Measurements from ENCODE around the gene ARL4D.
"Not testable (repeated sequence)": the region's sequence is repeated elsewhere in the genome, so short reads cannot be mapped to it uniquely, and the experiment has no call there.

ARL4D gene

DNA sequence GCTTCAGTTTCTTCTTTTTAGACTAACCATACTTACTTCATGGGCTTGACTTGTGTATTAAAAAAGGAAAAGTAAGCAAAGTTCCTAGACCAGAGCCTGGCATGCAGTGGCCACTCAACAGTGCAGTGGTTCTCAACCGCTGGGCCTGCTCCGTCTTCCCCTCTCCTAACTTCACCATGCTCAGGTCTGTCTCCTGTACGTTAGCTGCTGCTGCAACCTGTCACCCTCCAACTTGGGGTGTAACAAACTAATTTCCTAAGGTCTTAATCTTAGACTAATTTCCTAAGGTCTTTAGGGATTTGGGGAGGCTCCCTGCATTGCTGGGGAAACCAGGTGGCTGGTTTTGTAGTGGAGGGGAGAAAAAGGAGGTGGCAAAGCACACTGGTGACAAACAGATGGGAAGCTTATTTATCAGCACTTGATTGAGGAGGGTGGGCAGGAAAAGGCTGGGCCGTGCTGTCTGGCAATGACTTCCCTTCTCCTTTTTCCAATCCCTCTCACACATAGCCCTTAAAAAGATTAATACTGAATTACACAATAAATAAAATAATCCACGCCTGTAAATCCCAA lies 2.2 kb upstream of the ARL4D start:
- no peak for ATAC-seq

DNA sequence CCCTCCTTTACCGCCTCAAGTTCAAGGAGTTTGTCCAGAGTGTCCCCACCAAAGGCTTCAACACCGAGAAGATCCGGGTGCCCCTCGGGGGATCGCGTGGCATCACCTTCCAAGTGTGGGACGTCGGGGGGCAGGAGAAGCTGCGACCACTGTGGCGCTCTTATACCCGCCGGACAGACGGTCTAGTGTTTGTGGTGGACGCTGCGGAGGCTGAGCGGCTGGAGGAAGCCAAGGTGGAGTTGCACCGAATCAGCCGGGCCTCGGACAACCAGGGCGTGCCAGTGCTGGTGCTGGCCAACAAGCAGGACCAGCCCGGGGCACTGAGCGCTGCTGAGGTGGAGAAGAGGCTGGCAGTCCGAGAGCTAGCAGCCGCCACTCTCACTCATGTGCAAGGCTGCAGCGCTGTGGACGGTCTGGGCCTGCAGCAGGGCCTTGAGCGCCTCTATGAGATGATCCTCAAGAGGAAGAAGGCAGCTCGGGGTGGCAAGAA lies 1.1 kb downstream of the ARL4D start:
- ATAC-seq: no peak

DNA sequence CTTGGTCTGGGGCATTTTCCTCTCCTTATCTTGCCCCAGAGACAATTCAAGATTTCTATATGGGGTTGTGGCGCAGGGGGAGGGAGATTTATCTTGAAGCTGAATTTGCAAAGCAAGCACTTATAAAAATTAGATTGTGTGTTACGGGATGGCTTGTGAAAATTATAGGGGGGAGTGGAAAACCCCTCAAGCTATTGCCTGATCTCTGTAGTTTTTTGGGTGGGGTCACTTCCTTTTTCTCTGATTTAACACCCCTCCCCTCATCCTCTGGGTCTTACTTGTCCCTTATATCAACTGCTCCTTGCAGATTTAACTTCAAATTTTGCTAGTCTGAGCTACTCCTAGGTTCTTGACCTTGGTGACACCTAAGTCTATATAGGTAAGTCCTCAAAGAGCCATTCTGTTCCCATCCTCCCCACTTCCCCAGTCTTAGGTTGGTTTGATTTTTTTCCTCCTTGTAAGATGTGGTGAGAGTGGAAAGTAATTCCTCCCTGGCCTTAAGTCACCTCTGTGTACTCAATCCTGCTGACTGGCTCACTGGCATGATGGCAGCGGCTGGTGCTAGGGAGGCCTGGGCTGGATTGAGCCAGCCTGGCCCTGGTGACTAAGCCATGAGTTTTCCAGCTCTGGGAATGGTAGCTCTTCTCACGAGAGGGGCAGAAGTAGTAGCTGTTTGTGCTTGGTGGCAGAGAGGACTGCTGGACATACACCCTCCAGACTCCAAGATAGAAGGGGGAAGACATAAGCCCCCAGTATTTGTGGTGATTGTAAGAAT lies 2.3 kb downstream of the ARL4D start:
- no peak for ATAC-seq

DNA sequence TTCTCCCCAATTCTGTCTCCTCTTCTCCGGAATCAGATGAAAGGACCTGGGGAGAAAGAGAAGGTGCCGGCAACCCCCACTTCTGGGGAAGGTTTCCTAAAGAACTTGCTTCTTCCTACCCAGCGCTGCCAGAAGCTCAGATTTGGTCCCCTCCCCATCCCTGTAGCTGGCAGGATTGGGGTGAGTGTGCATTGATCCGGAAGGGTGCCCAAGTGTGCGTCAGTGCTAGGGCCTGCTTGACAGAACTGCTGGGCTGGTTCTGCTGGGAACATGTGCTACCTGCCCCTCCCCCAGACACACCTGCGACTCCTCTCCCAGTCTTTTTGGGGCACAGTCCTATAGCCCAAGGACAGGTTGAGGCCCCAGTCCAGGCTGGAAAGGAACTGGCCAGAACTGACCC lies 3.3 kb downstream of the ARL4D start:
- no peak for ATAC-seq

DNA sequence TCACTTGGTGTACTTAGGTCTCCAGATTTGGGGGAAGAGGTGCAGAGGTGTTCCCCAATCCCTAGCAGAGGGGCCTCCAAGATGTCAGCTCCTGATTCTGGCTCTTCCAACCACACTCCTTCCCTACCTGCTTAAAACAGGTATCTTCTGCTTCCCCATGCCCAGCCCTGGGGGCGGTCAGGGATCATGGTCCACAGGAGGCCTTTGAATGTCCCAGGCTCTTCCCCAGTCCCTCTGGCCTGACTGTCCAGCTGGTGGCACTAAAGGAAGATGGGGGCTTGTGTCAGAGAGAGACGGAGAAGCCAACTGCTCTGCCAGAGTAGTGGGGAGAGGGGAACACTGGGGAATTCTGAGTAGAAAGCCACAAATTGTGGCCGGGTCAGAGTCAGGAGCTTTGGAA lies 3.8 kb downstream of the ARL4D start:
- ATAC-seq: no peak

DNA sequence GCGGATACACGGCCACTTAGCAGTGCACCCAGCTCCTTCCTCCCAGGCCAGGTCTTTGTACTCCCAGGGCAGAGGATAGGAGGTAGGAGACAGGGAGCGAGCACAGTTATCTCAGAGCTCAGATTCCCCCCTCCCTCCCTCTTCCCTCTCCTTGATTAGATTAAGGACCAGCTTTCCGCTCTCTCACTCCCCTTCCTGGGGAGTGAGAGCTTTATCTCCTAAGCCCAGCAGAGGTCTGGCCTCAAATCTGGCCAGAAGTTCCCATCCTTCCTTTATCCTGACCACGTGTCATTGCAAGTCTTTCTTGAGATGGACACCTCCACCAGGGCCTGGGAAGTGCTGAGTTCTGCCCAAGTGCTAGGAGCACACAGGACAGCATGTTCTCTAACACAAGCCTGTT lies 5.1 kb downstream of the ARL4D start:
- no peak for ATAC-seq

DNA sequence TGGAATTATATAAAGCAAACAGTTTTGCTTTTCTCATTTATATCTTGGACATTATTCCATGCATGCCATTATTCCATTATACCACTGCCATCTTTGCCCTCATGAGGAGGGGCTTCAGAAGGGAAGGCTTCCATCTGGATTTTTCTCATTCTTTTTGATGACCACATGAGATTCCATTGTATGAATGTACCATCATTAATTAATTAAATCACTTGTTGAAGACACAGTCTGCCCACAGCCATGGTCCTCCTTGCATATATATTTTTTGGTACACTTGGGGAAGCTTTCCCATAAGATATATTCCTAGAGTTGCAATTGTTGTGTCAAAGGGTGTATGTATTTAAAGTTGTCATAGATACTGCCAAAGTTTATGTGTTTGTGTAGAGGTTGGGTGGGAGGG lies 7.1 kb downstream of the ARL4D start:
- no peak for ATAC-seq

DNA sequence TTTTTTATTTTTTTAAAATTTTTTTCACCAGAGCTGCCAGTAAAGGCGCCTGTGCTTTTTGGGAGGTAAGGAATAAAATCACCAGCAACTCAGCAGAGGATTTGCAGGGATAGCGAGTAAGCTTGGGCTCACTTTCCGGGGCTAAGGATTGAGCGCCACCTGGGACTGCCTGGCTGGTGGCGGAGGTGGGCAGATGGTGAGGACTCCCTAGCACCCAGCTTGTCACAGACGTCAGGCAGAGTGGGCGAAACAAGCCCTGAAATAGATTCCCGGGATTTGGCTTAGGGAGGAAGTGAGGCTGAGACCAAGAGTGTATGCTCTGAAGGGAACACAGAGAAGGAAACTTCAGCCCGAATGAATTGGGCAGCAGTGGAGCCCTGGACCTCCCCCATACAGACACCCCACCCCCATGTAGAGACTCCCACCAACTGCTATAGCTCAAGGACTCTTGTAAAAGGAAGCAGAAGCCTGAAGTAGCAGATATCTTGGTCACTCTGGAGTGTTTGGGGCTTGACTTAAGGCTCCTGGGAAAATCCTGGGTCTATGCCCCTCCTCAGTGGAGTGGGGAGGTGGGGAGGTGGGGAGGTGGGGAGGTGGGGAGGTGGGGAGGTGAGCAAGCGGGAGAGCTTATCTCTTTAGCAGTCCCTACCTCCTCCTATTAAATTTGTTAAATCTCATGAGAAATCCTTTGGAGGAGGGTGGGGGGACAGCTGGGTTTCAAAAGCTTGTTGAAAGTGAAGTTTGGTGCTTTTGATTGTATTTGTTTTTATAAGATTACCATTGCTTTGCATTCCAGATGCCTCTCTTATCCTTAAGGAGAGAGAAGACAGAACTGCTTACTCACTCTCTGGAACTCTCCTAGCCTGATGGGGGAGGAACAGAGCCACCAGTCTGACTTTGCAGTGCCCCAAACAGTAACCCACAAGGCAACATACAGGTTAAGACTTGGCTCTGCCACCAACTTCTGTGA lies 8.2 kb downstream of the ARL4D start:
- ATAC-seq: no peak

DNA sequence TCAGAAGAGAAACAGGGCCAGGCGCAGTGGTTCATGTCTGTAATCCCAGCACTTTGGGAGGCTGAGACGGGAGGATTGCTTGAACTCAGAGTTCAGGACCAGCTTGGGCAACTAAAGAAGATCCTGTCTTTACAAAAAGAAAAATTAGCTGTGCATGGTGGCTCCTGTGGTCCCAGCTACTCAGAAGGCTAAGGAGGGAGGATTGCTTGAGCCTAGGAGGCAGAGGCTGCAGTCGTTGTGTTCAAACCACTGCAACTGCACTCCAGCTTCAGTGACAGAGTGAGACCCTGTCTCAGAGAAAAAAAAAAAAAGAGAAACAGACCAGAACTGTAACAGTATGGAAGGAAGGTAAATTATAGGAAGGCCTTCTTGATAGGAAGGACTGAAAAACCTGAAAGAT lies 10.3 kb downstream of the ARL4D start:
- ATAC-seq: no peak

DNA sequence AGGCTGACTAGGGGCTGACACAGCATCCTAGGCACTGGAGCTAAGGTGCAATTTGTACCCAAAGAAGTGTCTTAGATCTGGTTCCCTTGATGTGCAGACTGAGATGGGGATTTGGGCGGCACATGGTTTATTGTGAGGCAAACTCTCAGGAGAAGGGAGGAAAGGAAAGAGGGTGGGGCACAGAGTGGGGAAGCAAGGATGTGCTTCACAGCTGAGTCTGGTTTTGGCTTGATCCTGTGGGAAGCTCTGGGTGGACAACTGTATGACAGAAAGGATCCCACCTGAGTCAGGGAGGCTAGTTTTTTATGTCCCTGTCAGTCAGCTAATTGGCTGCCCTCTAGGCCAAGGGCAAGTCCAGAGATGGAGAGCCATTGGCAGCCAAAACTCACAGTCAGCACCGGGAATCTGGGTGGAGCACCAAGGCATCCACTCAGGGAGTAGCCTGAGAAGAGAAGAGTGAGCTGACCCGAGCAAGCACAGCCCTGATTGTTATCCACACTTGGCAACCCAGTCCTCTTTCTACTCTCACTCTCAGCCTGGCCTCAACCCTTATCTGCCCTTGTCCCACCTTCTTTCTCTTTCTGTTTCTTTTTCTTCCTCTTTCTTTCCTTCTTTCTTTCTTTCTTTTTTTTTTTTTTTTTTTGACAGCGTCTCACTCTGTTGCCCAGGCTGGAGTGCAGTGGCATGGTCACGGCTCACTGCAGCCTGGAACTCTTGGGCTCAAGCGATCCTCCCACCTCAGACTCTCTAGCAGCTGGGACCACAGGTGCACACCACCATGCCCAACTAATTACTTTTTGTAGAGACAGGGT lies 12.0 kb downstream of the ARL4D start:
- ATAC-seq: no peak

DNA sequence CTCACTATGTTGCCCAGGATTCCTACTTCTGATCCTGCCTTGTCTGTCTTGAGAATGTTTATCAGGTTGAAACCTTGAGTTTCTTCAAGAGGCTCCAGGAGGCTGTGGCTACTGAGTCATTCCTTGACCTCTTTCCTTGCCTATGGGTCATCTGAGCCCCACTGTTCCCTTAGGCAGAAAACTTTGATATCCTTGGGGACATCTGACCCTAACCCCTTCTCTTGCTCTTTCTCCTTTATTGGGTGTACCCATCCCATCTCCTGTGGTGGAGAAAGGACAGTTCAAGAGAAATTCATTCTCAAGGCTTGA lies 12.5 kb downstream of the ARL4D start:
- ATAC-seq: no peak

DNA sequence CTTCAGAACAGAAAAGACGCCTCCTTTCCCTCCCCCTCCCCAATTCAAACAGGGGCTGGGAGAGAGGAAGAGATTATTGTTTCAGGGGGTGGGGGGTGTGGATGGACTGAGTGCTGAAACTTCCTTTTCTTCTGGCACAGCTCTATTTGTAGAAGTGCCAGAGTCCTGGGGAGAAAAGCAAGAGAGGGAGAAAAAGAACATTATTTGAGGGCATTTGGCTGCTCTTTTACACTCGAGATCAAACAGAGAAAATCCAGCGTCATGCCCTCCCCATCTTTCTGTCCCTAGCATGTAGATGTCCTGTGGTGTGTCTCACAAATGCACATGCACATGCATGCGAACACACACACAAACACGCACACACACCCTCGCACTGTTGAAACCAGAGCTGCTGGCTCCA lies 13.0 kb downstream of the ARL4D start:
- ATAC-seq: no peak

DNA sequence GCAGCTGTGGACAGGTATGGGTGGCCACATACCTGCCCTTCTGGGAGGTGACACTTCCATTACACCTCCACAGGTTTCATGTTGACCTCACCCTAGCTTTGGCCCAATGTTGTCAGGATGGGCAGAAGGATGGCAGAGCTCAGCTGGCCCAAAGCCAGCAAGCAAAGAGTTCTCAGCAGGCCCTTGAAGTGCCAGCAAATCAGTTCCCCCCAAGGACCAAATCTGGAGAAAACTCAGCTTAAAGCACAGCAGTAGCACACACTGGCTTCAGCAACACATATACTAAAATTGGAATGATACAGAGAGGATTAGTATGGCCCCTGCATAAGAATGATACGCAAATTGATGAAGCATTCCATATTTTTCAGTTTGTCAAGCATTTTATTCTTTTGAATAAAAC lies 13.4 kb downstream of the ARL4D start:
- no peak for ATAC-seq

DNA sequence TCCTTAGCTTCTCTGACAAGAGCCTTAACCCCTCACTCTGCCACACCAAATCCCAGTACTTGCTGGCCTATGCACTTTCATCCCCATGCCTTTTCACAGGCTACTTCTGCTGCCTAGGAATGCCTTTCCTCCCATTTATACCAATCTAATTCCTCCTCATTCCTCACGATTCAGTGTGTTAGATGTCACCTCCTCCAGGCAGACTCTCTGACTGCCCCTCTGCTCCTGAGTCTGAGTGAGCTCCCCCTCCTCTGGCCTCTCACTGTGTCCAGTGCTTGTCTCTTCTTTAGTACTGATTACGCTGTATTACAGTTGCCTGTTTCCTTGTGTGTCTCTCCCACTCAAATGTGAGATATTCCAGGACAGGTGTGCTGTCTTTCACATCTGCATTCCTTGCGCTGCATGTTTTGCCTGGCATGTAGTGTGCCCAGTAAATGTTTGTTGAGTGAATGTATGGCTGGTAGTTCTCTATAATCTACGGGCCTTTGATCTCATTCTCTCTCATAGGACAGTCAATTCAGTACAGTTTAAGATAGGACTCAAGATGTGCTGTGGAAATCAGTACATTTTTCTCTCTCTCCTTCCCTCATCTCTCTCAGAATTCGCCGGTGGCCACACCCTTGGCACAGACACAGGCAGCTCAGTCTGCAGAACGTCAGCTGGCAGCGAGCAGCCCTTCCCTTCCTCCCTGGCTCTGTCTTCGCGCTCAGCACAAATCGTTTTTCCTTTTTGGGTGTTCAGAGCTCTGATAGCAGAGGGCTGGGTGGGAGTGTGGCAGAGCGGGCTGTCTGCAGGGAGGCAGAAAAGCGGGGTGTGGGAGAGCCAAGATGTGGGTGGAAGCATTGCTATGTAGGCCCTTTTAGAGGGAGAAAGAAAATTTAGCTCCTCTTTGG lies 18.5 kb downstream of the ARL4D start:
- no peak for ATAC-seq

DNA sequence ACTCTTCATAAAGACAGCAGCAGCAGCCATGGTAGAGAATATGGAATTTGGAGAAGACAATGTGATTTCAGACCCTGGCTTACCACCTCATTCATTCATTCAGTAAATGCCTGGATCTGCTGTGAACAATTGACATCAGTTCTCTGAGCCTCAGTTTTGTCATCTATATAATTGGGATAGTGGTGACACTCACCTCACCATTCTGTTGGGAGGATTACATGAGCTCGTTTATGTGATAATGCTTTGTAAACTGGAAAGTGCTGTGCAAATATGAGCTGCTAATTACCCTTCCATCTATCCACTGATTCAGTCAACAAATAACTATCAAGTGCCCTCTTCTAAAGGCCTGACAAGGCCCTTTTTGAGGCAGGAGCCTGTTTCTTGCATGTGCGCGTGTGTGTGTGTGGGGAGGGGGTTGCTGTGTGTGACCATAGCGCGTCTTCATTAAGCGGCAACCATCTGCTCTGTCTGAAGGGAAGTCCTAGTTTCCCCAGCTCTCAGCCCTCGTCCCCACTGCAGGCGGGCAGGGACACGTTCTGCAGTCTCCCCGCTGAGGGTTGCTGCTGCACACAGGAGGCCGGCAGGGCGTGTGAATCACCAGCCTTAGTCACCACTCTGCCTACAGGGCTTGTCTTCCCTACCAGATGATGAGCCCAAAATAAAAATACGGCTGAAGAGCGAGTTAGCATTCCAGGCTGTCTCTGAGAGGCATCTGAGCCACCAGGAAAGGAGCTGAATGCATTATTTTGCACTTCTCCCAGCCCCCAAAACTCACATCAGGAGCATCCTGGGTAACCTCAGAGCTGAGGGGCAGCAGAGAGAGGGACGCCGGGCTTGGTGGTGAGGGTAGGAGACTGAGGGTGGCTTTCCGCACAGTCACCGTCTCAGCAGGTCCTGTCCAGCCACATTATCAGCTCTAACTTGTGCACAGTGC lies 19.9 kb downstream of the ARL4D start:
- ATAC-seq: peak in 1 of 2 donors; percentile 41

DNA sequence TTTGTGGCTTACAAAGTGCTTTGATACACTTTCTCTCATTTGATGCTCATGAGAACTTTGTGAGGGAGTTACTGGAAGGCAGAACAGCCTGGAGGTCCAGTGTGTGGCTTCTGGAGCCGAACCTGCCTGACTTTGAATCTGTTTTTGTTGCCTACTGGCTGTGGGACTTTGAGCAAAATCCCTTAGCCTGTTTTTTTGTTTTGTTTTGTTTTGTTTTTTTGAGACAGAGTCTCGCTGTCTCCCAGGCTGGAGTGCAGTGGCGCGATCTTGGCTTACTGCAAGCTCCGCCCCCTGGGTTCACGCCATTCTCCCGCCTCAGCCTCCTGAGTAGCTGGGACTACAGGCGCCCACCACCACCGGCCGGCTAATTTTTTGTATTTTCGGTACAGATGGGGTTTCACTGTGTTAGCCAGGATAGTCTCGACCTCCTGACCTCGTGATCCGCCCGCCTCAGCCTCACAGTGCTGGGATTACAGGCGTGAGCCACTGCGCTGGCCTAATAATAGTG lies 20.6 kb downstream of the ARL4D start:
- ATAC-seq: not testable (repeated sequence)

DNA sequence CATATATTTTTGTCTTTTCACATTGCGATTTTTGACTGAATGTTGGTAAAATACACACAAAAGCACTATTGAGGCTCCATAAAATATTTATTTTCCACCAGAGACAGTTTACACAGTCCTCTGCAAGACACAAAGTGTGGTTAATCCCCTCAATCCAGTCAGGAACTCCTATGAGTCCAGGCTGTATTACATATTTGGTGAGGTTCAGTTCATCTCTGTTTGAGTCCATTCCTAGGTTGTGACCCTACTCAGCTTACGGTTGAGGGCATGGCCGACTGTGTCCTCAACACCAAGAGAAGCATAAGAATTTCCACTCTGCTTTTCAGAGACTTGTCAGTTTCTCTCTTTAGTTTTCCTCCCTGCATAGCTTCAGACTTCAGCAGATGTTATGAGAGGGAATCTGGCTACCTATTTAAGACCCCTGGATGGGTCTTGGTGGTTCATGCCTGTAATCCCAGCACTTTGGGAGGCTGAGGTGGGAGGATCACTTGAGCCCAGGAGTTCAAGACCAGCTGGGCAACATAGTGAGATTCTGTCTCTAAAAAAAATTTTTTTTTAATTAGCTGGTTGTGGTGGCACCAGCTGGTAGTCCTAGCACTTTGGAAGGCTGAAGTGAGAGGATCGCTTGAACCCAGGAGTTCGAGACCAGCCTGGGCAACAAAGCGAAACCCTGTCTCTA lies 25.1 kb downstream of the ARL4D start:
- ATAC-seq: no peak

DNA sequence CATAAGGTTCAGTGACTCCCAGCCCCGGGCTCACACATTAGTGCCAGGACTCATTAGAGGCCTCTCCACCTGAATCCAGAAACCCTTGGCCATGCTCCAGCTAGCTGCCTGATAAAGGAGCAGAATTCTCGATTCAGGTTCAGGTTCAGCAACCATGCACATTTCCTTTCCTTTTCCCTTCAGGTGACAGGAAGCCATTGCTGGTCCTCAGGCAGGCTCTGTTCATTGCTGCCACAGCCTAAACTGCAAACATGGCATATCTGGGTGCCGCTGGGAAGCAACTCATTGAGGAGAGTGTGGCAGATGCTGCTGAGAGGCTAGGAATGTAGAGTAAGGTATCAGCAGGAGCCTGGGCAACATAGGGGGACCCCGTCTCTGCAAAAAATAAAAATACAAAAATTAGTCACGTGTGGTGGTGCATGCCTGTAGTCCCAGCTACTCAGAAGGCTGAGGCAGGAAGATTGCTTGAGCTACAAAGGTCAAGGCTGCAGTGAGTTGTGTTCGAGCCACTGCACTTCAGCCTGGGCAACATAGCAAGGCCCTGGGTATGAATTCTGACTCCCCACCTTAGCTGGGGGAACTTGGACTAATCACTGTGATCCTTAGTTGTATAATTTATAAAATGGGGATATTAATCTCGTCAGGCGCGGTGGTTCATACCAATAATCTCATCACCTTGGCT lies 28.7 kb downstream of the ARL4D start:
- no peak for ATAC-seq

DNA sequence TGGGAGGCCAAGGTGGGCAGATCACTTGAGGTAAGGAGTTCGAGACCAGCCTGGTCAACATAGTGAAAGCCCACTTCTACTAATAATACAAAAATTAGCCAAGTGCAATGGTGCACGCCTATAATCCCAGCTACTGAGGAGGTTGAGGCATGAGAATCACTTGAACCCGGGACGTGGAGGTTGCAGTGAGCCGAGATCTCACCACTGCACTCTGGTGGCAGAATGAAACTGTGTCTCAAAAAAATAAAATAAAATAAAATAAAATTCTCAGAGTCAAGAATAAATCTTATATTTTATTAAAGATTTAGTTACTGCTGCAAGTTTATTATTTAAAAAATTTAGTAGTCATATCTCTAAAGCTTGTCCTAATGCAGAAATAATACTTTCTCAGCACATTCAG lies 29.7 kb downstream of the ARL4D start:
- no peak for ATAC-seq
